Astrocyte (in vitro differentiated cells and primary cell): Measurements from ENCODE around the gene DIMT1.

ENCODE experiments used
- CTCF ChIP-seq: IDR thresholded peaks from 2 replicates; pipeline ENCODE4 v1.5.1; 2011; ENCODE audit warnings: low read depth, mild to moderate bottlenecking, inconsistent platforms, low read length, moderate library complexity; ENCODE audit not compliant: insufficient read depth
- EZH2 ChIP-seq: IDR thresholded peaks from 2 replicates; pipeline ENCODE4 v1.6.1; 2012; ENCODE audit warnings: mild to moderate bottlenecking, low read length, inconsistent platforms; ENCODE audit not compliant: insufficient read depth

GRCh38 chr5:62374090-62374489 lies 29.6 kb downstream of the DIMT1 start:
- TF ChIP-seq CTCF (no peak), EZH2 (no peak)
